Measurements from ENCODE around the gene SRRD. TPM values are rescaled to one million over a fixed set of nuclear protein-coding genes. Genes with fewer than 3 reads are reported as not detected.

SRRD gene
- total and polyA plus RNA-seq, 2 of the 8 experiments (the other 6 are each of a cell fraction or from before 2014, with no cell fraction given): 17.1 to 25.3 TPM

DNA sequence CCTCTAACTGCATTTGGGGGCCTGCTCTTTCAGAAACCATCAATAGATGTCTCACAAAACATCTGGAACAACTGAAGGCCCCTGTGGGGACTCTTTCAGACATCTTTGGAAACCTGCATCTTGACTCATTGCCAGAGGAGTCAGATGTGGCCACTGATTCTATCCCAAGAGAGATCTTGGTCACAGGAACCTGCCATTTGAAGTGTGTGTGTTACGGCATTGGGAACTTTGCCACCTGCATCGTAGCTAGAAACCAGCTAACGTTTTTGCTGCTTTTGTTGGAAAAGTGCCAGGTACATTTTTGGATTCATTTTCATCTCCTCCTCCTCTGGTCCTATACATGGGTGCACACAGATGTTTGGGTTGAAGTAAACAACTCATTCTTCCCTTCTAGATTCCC is 4.3 kb downstream of the SRRD start (continued):
- TF ChIP-seq, protein P1, sequence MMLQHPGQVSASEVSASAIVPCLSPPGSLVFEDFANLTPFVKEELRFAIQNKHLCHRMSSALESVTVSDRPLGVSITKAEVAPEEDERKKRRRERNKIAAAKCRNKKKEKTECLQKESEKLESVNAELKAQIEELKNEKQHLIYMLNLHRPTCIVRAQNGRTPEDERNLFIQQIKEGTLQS (IDR thresholded peaks at IDR 0.05; ENCODE audit: insufficient read depth, low read depth, low read length): no peak
- TF ChIP-seq TBP (IDR thresholded peaks at IDR 0.05; ENCODE audit: low read depth, low read length) (no peak), CTBP2 (IDR thresholded peaks at IDR 0.05; ENCODE audit: borderline replicate concordance, insufficient read depth, insufficient read length, low read length) (no peak), PHF8 (conservative IDR thresholded peaks at IDR 0.05; ENCODE audit: low read depth, low read length) (no peak), HDAC6 (IDR thresholded peaks at IDR 0.05; ENCODE audit: low read depth, low read length) (no peak)
- TF ChIP-seq, protein P2, sequence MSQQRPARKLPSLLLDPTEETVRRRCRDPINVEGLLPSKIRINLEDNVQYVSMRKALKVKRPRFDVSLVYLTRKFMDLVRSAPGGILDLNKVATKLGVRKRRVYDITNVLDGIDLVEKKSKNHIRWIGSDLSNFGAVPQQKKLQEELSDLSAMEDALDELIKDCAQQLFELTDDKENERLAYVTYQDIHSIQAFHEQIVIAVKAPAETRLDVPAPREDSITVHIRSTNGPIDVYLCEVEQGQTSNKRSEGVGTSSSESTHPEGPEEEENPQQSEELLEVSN (IDR thresholded peaks at IDR 0.05): no peak
- TF ChIP-seq, protein P3, sequence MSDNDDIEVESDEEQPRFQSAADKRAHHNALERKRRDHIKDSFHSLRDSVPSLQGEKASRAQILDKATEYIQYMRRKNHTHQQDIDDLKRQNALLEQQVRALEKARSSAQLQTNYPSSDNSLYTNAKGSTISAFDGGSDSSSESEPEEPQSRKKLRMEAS (IDR thresholded peaks at IDR 0.05): no peak
